Measurements from ENCODE around the gene GABRG3. TPM values are rescaled to one million over a fixed set of nuclear protein-coding genes. Genes with fewer than 3 reads are reported as not detected.

Gene GABRG3
- polyA plus RNA-seq, 1 experiment: not detected

- POLR2A ChIA-PET: no interaction called here
These were observed 521.0 kb downstream of the GABRG3 start for GRCh38 chr15:27491666-27492621.

GRCh38 chr15:27495963-27496459 lies 525.0 kb downstream of the GABRG3 start:
- Histone ChIP-seq H3K4me3 (ENCODE audit: low read depth, low read length) (no peak overlapping the region), H3K36me3 (ENCODE audit: control insufficient read depth, insufficient read depth, low read length) (no peaks in the 10 kb centered on the region), H3K27me3 (ENCODE audit: control insufficient read depth, insufficient read depth, low read length) (no peaks in the 10 kb centered on the region)
- TF ChIP-seq CTCF (IDR thresholded peaks at IDR 0.05; ENCODE audit: insufficient read depth, low read depth, low read length): no peak
- no peak for DNase-seq (ENCODE audit: low read depth)
- CTCF ChIA-PET: no interaction called here
- POLR2A ChIA-PET: no interaction called here

More at GRCh38 chr15:27491666-27492621, 521.0 kb downstream of the GABRG3 start:
- TF ChIP-seq CTCF (IDR thresholded peaks at IDR 0.05; ENCODE audit: insufficient read depth, low read depth, low read length): no peak
- CTCF ChIA-PET: interaction anchor here (0.7 kb wide), 1 partner anchor 9 kb away, joined by 3 read pairs; no protein-coding TSS in a partner anchor
- H3K27me3 ChIP-seq (ENCODE audit: control insufficient read depth, insufficient read depth, low read length): no peaks in the 10 kb centered on the region
- DNase-seq (ENCODE audit: low read depth): no peak
- no peaks in the 10 kb centered on the region for H3K36me3 ChIP-seq (ENCODE audit: control insufficient read depth, insufficient read depth, low read length)
- no peak overlapping the region for H3K4me3 ChIP-seq (ENCODE audit: low read depth, low read length)

GRCh38 chr15:27498700-27499099 lies 527.7 kb downstream of the GABRG3 start:
- no peak overlapping the region for H3K4me3 ChIP-seq (ENCODE audit: low read depth, low read length)
- no peaks in the 10 kb centered on the region for H3K36me3 ChIP-seq (ENCODE audit: control insufficient read depth, insufficient read depth, low read length)
- DNase-seq (ENCODE audit: low read depth): no peak
- no peaks in the 10 kb centered on the region for H3K27me3 ChIP-seq (ENCODE audit: control insufficient read depth, insufficient read depth, low read length)
- ChIA-PET CTCF (no interaction called here), POLR2A (no interaction called here)
- no peak for TF ChIP-seq CTCF (IDR thresholded peaks at IDR 0.05; ENCODE audit: insufficient read depth, low read depth, low read length)

- no peak for DNase-seq (ENCODE audit: low read depth)
- POLR2A ChIA-PET: no interaction called here
- CTCF ChIA-PET: no interaction called here
- TF ChIP-seq CTCF (IDR thresholded peaks at IDR 0.05; ENCODE audit: insufficient read depth, low read depth, low read length): no peak
- H3K27me3 ChIP-seq (ENCODE audit: control insufficient read depth, insufficient read depth, low read length): no peaks in the 10 kb centered on the region
- no peak overlapping the region for H3K4me3 ChIP-seq (ENCODE audit: low read depth, low read length)
- H3K36me3 ChIP-seq (ENCODE audit: control insufficient read depth, insufficient read depth, low read length): no peaks in the 10 kb centered on the region
These were observed 528.2 kb downstream of the GABRG3 start for GRCh38 chr15:27499191-27499590.

- no peak for TF ChIP-seq CTCF (IDR thresholded peaks at IDR 0.05; ENCODE audit: insufficient read depth, low read depth, low read length)
- Histone ChIP-seq H3K27me3 (ENCODE audit: control insufficient read depth, insufficient read depth, low read length) (no peaks in the 10 kb centered on the region), H3K36me3 (ENCODE audit: control insufficient read depth, insufficient read depth, low read length) (no peaks in the 10 kb centered on the region), H3K4me3 (ENCODE audit: low read depth, low read length) (no peak overlapping the region)
- no peak for DNase-seq (ENCODE audit: low read depth)
- ChIA-PET CTCF (no interaction called here), POLR2A (no interaction called here)
These were observed 528.7 kb downstream of the GABRG3 start for GRCh38 chr15:27499719-27500118.

Data from BJ (cell line).